ENCODE data around the gene IL17RD. TPM values are rescaled to one million over a fixed set of nuclear protein-coding genes. Genes with fewer than 3 reads are reported as not detected.

The IL17RD gene
- total RNA-seq, 1 experiment from 2014 or later = 38.4 TPM

DNA sequence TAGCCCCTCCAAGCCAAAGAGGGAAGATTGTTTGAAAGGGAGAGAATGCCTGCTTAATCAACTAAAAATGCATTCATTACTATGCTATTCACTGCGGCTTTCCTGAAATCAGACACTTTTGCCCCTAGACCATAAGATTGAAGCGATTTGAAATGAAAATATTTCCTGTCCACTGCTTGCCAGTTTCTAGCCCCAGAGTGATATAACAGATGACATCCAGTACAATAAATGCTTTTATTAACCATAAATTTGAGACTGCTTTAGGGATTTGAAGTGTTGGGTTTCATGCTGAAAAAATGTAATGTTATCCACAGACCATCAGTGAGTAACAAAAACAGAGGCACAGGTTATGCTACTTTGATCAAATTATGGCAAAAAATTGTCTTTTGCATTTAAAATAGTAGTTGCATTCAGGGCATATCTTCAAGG lies 14.1 kb downstream of the IL17RD start:
- Histone ChIP-seq H3K27ac (peak overlapping the region; percentile 76), H3K27me3 (no peaks in the 10 kb centered on the region), H3K36me3 (peaks cover 2% of the 10 kb centered on the region; the same call in 1 of the 2 replicates), H3K9me3 (replicated peaks) (no peaks in the 10 kb centered on the region), H3K4me1 (peaks cover 48% of the 10 kb centered on the region), H3K4me3 (peak overlapping the region; percentile 46)
- peak; percentile 40 to 81 for DNase-seq

DNA sequence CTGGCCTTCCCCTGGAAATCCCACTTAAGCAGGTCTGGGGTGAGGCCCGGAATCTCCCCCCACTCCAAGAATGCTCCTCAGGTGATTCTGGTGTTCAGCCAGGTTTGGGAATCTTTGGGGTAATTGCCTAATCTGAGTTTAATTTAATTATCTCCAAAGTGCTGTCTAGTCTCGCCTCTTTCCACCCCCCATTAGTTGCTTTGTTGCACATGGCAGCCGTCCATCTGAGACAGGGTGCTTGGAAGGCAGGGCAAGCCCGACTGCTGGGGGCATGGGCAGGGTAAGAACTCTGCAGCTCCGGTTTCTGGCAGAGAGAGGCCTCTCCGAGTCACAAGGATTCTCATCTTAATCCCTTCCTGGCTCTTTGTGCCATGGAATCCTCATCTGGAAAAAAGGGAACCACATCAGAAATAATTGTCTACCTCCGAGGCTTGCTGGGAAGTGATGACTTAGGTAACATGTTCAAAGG lies 15.0 kb downstream of the IL17RD start:
- Histone ChIP-seq H3K9me3 (replicated peaks) (no peaks in the 10 kb centered on the region), H3K36me3 (peaks cover 2% of the 10 kb centered on the region; the same call in 1 of the 2 replicates), H3K27ac (peak overlapping the region; percentile 76), H3K4me3 (peak overlapping the region; percentile 27), H3K27me3 (no peaks in the 10 kb centered on the region), H3K4me1 (peaks cover 46% of the 10 kb centered on the region)
- peak; percentile 68 to 81 for DNase-seq

DNA sequence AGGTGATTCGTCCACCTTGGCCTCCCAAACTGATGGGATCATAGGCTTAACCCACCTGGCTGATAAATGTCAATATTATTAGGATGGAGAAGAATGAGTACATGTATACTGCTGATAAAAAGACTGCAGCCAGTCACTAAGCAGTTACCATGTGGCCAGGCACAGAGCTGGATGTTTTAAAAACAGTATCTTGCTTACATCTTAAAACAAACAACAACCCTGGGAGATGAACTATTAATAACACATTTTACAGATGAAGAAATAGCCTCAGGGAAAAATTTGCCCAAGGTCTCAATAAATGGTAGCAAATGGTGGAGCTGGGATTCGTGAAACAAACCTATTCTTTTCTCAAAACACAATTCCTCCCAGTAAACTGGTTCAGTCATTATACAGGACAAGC lies 18.1 kb downstream of the IL17RD start:
- Histone ChIP-seq H3K27me3 (no peaks in the 10 kb centered on the region), H3K4me1 (peaks cover 46% of the 10 kb centered on the region), H3K4me3 (no peak overlapping the region), H3K36me3 (peaks cover 2% of the 10 kb centered on the region; the same call in 1 of the 2 replicates), H3K9me3 (replicated peaks) (no peaks in the 10 kb centered on the region), H3K27ac (no peak overlapping the region)
- DNase-seq = no peak

DNA sequence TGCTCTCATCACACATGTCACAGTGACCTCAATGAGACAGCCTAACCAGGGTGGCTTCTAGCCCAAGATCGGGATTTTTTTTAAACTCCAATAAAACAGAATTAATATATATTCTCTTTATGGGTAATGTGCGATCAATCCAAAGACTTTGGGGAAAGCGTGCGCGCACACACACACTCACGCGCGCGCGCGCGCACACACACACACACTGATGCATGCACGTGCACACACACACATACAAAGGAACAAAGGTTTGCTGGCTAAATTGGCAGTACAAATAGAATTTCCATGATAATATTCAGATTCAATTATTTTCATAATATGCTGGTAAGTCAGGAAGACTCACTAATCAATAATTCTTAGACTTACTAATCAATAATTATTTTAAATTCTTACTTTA lies 19.3 kb downstream of the IL17RD start:
- no peak overlapping the region for H3K27ac ChIP-seq
- H3K27me3 ChIP-seq = no peaks in the 10 kb centered on the region
- H3K4me3 ChIP-seq = no peak overlapping the region
- H3K36me3 ChIP-seq = peaks cover 2% of the 10 kb centered on the region; the same call in 1 of the 2 replicates
- DNase-seq = no peak
- H3K9me3 ChIP-seq (replicated peaks) = no peaks in the 10 kb centered on the region
- H3K4me1 ChIP-seq = peaks cover 46% of the 10 kb centered on the region

DNA sequence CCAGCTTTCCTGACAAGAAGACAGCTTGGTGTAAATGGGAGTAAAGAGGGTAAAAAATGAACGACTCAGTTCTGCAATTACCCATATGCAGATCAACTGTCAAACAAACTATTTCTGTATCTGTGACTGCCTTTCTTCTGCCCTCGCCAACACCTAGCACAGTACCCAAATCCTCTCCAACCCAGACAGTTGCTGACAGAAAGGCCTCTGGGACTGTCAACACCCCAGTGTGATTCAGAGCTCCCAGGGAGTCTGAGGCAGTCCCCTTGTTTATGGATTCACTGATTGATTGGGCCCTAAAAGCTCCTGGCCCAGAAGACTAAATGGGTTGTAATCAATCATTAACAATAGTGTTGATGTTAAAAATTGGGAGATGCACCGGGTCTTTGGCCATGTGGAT lies 20.2 kb downstream of the IL17RD start:
- Histone ChIP-seq H3K36me3 (peaks cover 2% of the 10 kb centered on the region; the same call in 1 of the 2 replicates), H3K27me3 (no peaks in the 10 kb centered on the region), H3K4me1 (peaks cover 39% of the 10 kb centered on the region), H3K27ac (no peak overlapping the region), H3K9me3 (replicated peaks) (no peaks in the 10 kb centered on the region), H3K4me3 (no peak overlapping the region)
- DNase-seq = no peak

DNA sequence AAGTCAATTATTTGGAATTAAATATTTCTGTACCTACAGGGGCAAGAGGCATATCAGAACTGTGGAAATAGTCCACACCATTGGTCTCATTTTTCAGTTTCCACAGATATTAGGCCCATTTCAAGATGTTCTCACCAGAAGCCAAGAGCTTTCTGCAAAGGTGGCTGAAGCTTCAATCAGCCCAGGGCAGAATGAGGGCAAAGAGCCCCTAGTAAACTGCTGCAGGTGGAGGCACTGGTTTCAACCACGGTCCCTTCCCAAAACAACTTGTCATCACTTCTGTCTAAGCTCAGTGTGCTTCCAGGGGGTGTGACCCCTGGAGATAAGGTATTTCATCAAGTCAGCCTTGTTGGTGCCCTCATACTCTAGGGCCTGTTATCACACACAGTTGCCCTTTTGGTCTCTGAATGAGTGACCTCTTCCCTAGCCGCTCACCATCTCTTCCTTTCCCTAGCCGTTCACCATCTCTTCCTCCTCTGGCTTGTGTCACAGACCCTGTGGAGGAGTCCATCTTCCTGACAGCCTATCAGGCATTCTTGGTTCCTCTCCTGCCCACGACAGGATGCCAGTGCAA lies 21.2 kb downstream of the IL17RD start:
- Histone ChIP-seq H3K9me3 (replicated peaks) (no peaks in the 10 kb centered on the region), H3K36me3 (peaks cover 2% of the 10 kb centered on the region; the same call in 1 of the 2 replicates), H3K27me3 (no peaks in the 10 kb centered on the region), H3K4me1 (peaks cover 31% of the 10 kb centered on the region), H3K4me3 (no peak overlapping the region), H3K27ac (no peak overlapping the region)
- DNase-seq = no peak

DNA sequence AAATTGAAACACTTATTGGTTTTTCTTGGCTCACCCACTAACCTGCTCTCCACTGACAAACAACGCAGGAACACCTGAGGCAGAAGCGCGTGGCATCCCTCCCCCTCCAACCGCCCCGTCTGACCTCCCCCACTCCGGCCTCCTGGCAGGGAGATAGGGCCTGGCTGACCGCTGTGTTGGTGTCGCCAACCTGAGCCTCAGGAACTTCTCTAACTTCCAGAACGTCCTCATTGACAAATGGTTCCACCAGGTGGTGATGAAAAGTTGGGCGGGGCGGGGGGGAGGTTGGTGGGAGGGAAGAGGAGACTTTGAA lies 22.8 kb downstream of the IL17RD start:
- H3K9me3 ChIP-seq (replicated peaks) = no peaks in the 10 kb centered on the region
- peak overlapping the region; percentile 30 for H3K4me3 ChIP-seq
- peaks cover 2% of the 10 kb centered on the region; the same call in 1 of the 2 replicates for H3K36me3 ChIP-seq
- peak overlapping the region; percentile 54 for H3K27ac ChIP-seq
- H3K4me1 ChIP-seq = peaks cover 31% of the 10 kb centered on the region
- no peaks in the 10 kb centered on the region for H3K27me3 ChIP-seq
- DNase-seq = peak in 1 of 2 experiments; percentile 41

DNA sequence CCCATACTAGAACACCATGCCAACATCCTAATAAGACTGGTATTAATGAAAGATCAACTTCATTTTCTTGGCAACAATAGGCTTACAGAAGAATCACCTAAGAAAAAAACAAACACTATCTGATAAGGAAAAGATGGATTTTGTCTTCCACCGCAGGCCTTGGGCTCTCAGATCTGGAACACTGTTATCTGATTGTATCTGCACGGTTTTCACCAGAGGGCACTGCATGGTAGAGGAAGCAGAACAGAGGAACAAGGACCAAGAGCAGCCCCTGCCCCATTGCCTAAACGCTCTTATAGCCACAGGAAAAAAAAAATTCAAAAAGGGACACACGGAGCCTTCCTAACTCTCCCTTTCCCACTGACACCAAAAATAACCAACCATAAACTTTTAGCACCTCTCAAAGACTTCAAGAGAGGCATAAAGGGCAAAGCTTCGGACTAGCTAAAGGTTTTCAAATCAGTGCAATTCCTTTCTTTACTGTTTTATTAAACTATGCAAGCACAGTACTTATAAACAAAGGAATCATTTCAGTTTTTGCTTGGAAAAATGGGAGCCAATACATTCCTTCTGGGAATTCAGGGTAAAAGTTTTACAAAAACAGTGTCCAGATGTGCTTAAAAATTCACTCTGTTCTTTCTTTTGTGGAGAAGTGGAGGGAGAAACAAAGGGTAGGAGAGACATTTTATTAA lies 23.3 kb downstream of the IL17RD start:
- Histone ChIP-seq H3K27me3 (no peaks in the 10 kb centered on the region), H3K9me3 (replicated peaks) (no peaks in the 10 kb centered on the region), H3K36me3 (peaks cover 2% of the 10 kb centered on the region; the same call in 1 of the 2 replicates), H3K4me1 (peaks cover 31% of the 10 kb centered on the region), H3K27ac (peak overlapping the region; percentile 54), H3K4me3 (peak overlapping the region; percentile 30)
- peak in 1 of 2 experiments; percentile 61 for DNase-seq

DNA sequence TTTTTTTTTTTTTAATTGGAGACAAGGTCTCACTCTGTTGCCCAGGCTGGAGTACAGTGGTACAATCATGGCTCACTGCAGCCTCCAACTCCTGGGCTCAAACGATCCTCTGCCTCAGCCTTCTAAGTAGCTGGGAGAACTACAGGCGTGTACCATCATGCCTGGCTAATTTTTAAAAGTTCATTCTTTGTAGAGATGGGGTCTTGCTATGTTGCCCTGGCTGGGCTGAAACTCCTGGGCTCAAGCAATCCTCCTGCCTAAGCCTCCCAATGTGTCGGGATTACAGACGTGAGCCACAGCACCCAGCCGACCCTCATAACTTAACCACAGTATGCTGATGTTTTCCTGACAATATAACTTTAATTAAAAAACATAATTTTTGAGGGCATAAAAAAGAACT lies 24.3 kb downstream of the IL17RD start:
- Histone ChIP-seq H3K36me3 (no peaks in the 10 kb centered on the region; the same call in 1 of the 2 replicates), H3K27ac (no peak overlapping the region), H3K4me1 (peaks cover 29% of the 10 kb centered on the region), H3K27me3 (no peaks in the 10 kb centered on the region), H3K9me3 (replicated peaks) (no peaks in the 10 kb centered on the region), H3K4me3 (no peak overlapping the region)
- no peak for DNase-seq

DNA sequence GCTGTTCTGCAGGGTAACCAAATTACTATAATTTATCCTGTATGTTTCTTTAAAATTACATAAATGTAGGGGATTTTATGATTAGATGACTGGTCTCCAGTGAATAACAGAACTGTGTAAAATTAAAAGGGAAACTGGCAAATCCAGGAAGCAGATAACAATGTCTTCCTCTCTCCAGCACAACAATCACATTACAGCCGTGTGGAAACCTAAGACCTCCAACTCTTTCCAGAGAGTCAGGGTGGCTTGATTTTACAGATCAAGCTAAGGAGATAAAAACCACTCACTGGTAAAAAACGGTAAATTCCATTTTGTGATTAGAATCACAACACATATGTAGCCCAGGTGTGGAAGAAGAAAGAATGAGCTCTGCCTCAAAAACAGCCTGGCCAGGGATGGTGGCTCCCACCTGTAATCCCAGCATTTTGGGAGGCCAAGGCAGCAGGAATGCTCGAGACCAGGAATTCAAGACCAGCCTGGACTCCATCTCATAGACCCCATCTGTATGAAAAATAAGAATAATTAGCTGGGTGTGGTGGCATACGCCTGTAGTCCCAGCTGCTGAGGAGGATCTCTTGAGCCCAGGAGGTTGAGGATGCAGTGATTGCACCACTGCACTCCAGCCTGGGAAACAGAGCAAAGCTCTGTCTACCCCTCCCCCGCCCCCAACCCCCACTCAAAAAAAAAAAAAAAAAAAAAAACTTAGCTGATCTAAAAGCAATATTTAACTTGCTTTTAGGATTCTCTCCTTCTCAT lies 29.0 kb downstream of the IL17RD start:
- no peak overlapping the region for H3K4me3 ChIP-seq
- H3K27me3 ChIP-seq = no peaks in the 10 kb centered on the region
- H3K4me1 ChIP-seq = peaks cover 7% of the 10 kb centered on the region
- H3K36me3 ChIP-seq = no peaks in the 10 kb centered on the region; the same call in 1 of the 2 replicates
- DNase-seq = no peak
- H3K27ac ChIP-seq = no peak overlapping the region
- H3K9me3 ChIP-seq (replicated peaks) = no peaks in the 10 kb centered on the region

DNA sequence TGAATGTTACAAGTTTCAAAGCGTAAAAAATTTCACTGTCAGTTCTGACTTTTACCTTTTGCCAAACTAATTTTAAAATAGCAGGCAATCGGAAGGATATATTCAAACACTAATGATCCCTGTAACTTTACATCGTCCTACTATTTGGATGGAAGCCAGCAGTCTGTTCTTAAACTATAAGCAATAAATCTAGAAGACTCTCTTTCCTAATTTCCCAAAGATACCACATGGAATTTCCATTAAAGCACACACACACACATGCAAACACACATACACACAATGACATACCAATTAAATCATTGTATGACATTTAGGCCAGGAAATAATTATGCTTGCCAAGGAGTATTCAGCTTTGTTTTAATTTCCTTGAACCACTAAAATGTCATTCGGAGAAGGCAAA lies 32.0 kb downstream of the IL17RD start:
- Histone ChIP-seq H3K27ac (no peak overlapping the region), H3K36me3 (no peaks in the 10 kb centered on the region; the same call in 1 of the 2 replicates), H3K27me3 (no peaks in the 10 kb centered on the region), H3K4me1 (peaks cover 36% of the 10 kb centered on the region), H3K4me3 (no peak overlapping the region), H3K9me3 (replicated peaks) (no peaks in the 10 kb centered on the region)
- DNase-seq = no peak

DNA sequence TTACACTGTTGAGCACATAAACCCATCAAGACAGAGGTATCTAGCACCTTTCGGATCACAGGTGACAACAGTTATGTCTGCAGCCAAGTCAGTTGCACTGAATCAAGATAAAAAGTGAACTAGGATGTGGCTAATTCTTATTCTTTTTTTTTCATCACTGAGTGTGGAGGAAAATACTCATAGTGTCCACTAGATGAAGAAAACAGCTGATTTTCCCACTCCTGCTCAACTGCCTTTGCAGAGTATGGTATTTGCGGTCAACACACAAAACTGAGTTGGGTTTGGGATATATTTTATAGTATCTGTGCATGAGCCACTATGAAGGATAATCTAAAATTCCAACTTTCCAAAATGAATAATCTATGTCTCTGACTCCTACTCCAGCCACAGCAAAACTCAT lies 32.5 kb downstream of the IL17RD start:
- Histone ChIP-seq H3K27ac (no peak overlapping the region), H3K36me3 (no peaks in the 10 kb centered on the region; the same call in 1 of the 2 replicates), H3K9me3 (replicated peaks) (no peaks in the 10 kb centered on the region), H3K4me1 (peaks cover 40% of the 10 kb centered on the region), H3K4me3 (no peak overlapping the region), H3K27me3 (no peaks in the 10 kb centered on the region)
- no peak for DNase-seq

DNA sequence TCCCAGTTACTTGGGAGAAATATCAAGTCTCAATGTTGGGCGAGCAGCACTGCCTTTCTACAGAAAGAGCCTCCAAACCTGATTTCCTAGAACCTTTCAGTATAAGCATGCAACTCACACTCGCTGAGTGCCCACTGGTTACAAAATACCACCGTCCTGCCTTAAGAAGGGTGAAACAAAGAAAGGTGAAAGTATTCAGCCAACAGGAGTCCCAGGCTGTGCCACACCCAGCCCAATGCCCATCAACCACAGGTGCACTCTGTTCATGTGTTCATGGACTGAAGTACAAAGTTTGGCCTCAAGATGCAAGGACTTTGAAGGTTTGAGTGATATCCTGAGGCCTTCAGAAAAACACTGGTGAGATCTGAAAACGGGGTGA lies 34.0 kb downstream of the IL17RD start:
- Histone ChIP-seq H3K9me3 (replicated peaks) (no peaks in the 10 kb centered on the region), H3K27ac (peak overlapping the region; percentile 100), H3K4me1 (peaks cover 51% of the 10 kb centered on the region), H3K4me3 (no peak overlapping the region), H3K27me3 (no peaks in the 10 kb centered on the region), H3K36me3 (no peaks in the 10 kb centered on the region; the same call in 1 of the 2 replicates)
- DNase-seq = no peak

DNA sequence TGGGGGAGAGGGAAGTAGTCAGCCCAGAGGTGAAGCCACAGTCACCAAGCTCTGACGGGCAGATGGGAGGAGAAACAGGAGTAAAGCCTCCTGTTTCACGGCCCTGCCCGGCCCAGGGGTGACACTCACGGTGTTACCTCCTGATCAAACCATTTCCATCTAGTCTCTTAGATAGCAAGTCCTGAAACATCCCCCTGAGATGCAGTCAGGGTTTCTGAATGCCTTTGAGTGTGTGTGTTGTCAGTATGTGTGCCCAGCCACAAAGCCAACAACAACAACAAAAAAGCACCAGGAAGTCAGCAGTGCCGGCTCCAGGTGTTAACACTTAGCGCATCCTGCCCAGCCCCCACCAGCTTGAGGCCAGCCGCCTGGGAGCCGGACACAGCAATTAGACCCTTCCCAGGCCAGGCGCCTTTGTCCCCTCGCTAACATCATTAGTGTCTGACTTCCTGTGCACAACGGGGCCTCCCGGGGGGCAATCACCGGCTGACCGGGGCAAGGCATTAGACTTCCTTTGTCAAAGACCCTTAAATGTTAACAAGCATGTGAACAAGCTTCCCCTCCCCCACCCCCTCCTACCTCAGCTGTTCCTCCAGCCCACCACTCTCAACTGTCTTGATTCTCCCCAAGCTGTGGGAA lies 34.5 kb downstream of the IL17RD start:
- H3K4me3 ChIP-seq = 0 out of 2 replicates have a peak overlapping the region, but pooled peaks have one; percentile 1
- peaks cover 56% of the 10 kb centered on the region for H3K4me1 ChIP-seq
- no peaks in the 10 kb centered on the region for H3K9me3 ChIP-seq (replicated peaks)
- no peaks in the 10 kb centered on the region; the same call in 1 of the 2 replicates for H3K36me3 ChIP-seq
- peak overlapping the region; percentile 100 for H3K27ac ChIP-seq
- peak; percentile 83 to 89 for DNase-seq
- H3K27me3 ChIP-seq = no peaks in the 10 kb centered on the region
